Upper lobe of left lung (tissue), 6 donors: ENCODE measurements around the gene NALCN. TPM values are rescaled to one million over a fixed set of nuclear protein-coding genes. Genes with fewer than 3 reads are reported as not detected.

Source experiments
- ATAC-seq, 2 donors: fragments of 200-7000 bp; cut with Tn5 transposase; one replicate each; pipeline ENCODE4 v1.9.1; 2022; ENCODE audit warnings: mild to moderate bottlenecking in 2 of 2, moderate library complexity in 2 of 2; ENCODE audit not compliant: low FRiP score in 2 of 2
- DNase-seq, 2 donors: peaks; one replicate each; pipeline ENCODE4 v3.0.0-alpha.2; 2019 to 2020
- H3K27ac ChIP-seq, 4 donors: fragments of 200-600 bp; sonication (generic); one replicate each; pipeline ENCODE4 v1.5.1; 2016 to 2019
- H3K27me3 ChIP-seq, 4 donors: fragments of 200-600 bp; sonication (generic); one replicate each; pipeline ENCODE4 v1.5.1; 2017 to 2019
- H3K36me3 ChIP-seq, 4 donors: fragments of 200-600 bp; sonication (generic); one replicate each; pipeline ENCODE4 v1.5.1; 2016 to 2019
- H3K4me1 ChIP-seq, 4 donors: fragments of 200-600 bp; sonication (generic); one replicate each; pipeline ENCODE4 v1.5.1; 2018 to 2019
- H3K4me3 ChIP-seq, 4 donors: fragments of 200-600 bp; sonication (generic); one replicate each; pipeline ENCODE4 v1.5.1; 2017 to 2019; ENCODE audit warnings: mild to moderate bottlenecking in 2 of 4, moderate library complexity in 1 of 4
- H3K9me3 ChIP-seq, 4 donors: fragments of 200-600 bp; sonication (generic); one replicate each; pipeline ENCODE4 v1.5.1; 2018 to 2019
- CTCF ChIP-seq, 6 experiments: fragments of 450-650 bp in 4 of 6; fragments of 200-600 bp in 2 of 6; sonication (generic) in 2 of 6; IDR thresholded peaks; one replicate each; pipeline ENCODE4 v1.5.1; 2016 to 2019; ENCODE audit warnings: antibody characterized with exemption in 6 of 6
- EP300 ChIP-seq, 4 donors: sonication (generic); formaldehyde crosslinking; IDR thresholded peaks; one replicate each; pipeline ENCODE4 v1.5.1; 2017; ENCODE audit warnings: antibody characterized with exemption in 4 of 4, control low read depth in 2 of 4
- POLR2A ChIP-seq, 4 donors: fragments of 450-650 bp; IDR thresholded peaks; one replicate each; pipeline ENCODE4 v1.5.1; 2016 to 2017; ENCODE audit warnings: antibody characterized with exemption in 4 of 4, mild to moderate bottlenecking in 2 of 4
- POLR2AphosphoS5 ChIP-seq, 2 donors: sonication (generic); formaldehyde crosslinking; IDR thresholded peaks; one replicate each; pipeline ENCODE4 v1.5.1; 2017; ENCODE audit warnings: antibody characterized with exemption in 2 of 2
- WGBS, 2 donors: methylation state at CpG; one replicate each; pipeline ENCODE4 v1.1.5; 2017 to 2018; 5-methylcytosine and 5-hydroxymethylcytosine counted together
- total RNA-seq, 6 donors: library from RNA; depleted of rRNA in 4 of 6; stranded (reverse); fragments of >200 nt in 4 of 6; gene quantifications; one replicate each; pipeline versions ENCODE4 v1.1.0 to v1.2.1, GENCODE V29; 2016 to 2021
- donor health status: DM: no; HTN: no; CAD: no; lungs with moderate emphysema.
- donor health status: DM: no; HTN: yes; CAD: no; lungs with severe emphysema.

NALCN gene
- total RNA-seq, 6 donors from 2014 or later, result under 0.01 to 1.8 (median 1.1) TPM

GRCh38 chr13:101170306-101170705 lies 246.0 kb downstream of the NALCN start:
- no peak for TF ChIP-seq CTCF (IDR thresholded peaks at IDR 0.05)
- TF ChIP-seq POLR2AphosphoS5 (IDR thresholded peaks at IDR 0.05), result no peak
- no peak for TF ChIP-seq POLR2A (IDR thresholded peaks at IDR 0.05)
- no peak for TF ChIP-seq EP300 (IDR thresholded peaks at IDR 0.05)
- no peak for ATAC-seq
- no peak for DNase-seq
- Histone ChIP-seq H3K9me3 (no peaks in the 10 kb centered on the region), H3K27ac (no peak overlapping the region), H3K4me3 (no peak overlapping the region), H3K4me1 (no peaks in the 10 kb centered on the region), H3K36me3 (no peaks in the 10 kb centered on the region), H3K27me3 (no peaks in the 10 kb centered on the region)
- WGBS, 2 donors, result 60 to 88% methylated on average over 2 of the region's 2 CpGs

- no peak overlapping the region for H3K4me3 ChIP-seq
- DNase-seq (no peak), ATAC-seq (no peak)
- WGBS, 2 donors, result 5 to 12% methylated on average over 1 of the region's 1 CpG
- H3K27me3 ChIP-seq, result no peaks in the 10 kb centered on the region
- no peak for TF ChIP-seq POLR2AphosphoS5 (IDR thresholded peaks at IDR 0.05)
- TF ChIP-seq EP300 (IDR thresholded peaks at IDR 0.05), result no peak
- TF ChIP-seq CTCF (IDR thresholded peaks at IDR 0.05), result no peak
- TF ChIP-seq POLR2A (IDR thresholded peaks at IDR 0.05), result no peak
- H3K9me3 ChIP-seq, result no peaks in the 10 kb centered on the region
- no peaks in the 10 kb centered on the region for H3K4me1 ChIP-seq
- no peak overlapping the region for H3K27ac ChIP-seq
- H3K36me3 ChIP-seq, result no peaks in the 10 kb centered on the region
Measured at GRCh38 chr13:101157261-101157660, 259.0 kb downstream of the NALCN start.

GRCh38 chr13:101155920-101156319 lies 260.4 kb downstream of the NALCN start:
- Histone ChIP-seq H3K9me3 (no peaks in the 10 kb centered on the region), H3K36me3 (no peaks in the 10 kb centered on the region), H3K4me3 (no peak overlapping the region), H3K27me3 (no peaks in the 10 kb centered on the region), H3K4me1 (no peaks in the 10 kb centered on the region), H3K27ac (no peak overlapping the region)
- ATAC-seq, result no peak
- no peak for TF ChIP-seq POLR2AphosphoS5 (IDR thresholded peaks at IDR 0.05)
- peak in 1 of 6 experiments; percentile 10 for TF ChIP-seq CTCF (IDR thresholded peaks at IDR 0.05)
- WGBS, 2 donors, result 43 to 52% methylated on average over 2 of the region's 2 CpGs
- no peak for DNase-seq

- WGBS, 2 donors, result 26 to 60% methylated on average over 3 of the region's 3 CpGs
- TF ChIP-seq CTCF (IDR thresholded peaks at IDR 0.05) (no peak), POLR2AphosphoS5 (IDR thresholded peaks at IDR 0.05) (no peak), POLR2A (IDR thresholded peaks at IDR 0.05) (no peak)
- ATAC-seq (no peak), DNase-seq (no peak)
- no peak overlapping the region for H3K4me3 ChIP-seq
- H3K36me3 ChIP-seq, result no peaks in the 10 kb centered on the region
- no peaks in the 10 kb centered on the region for H3K4me1 ChIP-seq
- no peaks in the 10 kb centered on the region for H3K27me3 ChIP-seq
- no peaks in the 10 kb centered on the region for H3K9me3 ChIP-seq
- no peak overlapping the region for H3K27ac ChIP-seq
Measured at GRCh38 chr13:101152184-101152583, 264.1 kb downstream of the NALCN start.

- H3K27me3 ChIP-seq, result no peaks in the 10 kb centered on the region
- H3K4me1 ChIP-seq, result no peaks in the 10 kb centered on the region
- no peak overlapping the region for H3K4me3 ChIP-seq
- peak in 1 of 2 donors; percentile 42 for ATAC-seq
- 30 to 38% methylated on average over 7 of the region's 7 CpGs for WGBS, 2 donors
- TF ChIP-seq POLR2A (IDR thresholded peaks at IDR 0.05) (no peak), EP300 (IDR thresholded peaks at IDR 0.05) (no peak), CTCF (IDR thresholded peaks at IDR 0.05) (no peak), POLR2AphosphoS5 (IDR thresholded peaks at IDR 0.05) (no peak)
- no peaks in the 10 kb centered on the region for H3K36me3 ChIP-seq
- DNase-seq, result no peak
- H3K27ac ChIP-seq, result no peak overlapping the region
- no peaks in the 10 kb centered on the region for H3K9me3 ChIP-seq
Measured at GRCh38 chr13:101150998-101151397, 265.3 kb downstream of the NALCN start.
